ENCODE data around the gene PRUNE2. TPM values are rescaled to one million over a fixed set of nuclear protein-coding genes. Genes with fewer than 3 reads are reported as not detected.

The PRUNE2 gene
- total RNA-seq, 4 donors from 2014 or later, result 4.1 to 13.1 (median 5.4) TPM

GRCh38 chr9:76916231-76916630, 10.3 kb upstream of the PRUNE2 start:
- WGBS, 2 donors, result 60 to 65% methylated on average over 4 of the region's 4 CpGs
- no peak for TF ChIP-seq POLR2A (IDR thresholded peaks at IDR 0.05)
- TF ChIP-seq CTCF (IDR thresholded peaks at IDR 0.05), result no peak
- intact Hi-C loops (cut with DNase I; ENCODE audit: low total_unique reads), result no loop called here
- H3K4me3 ChIP-seq (ENCODE audit: low read depth, poor library complexity, severe bottlenecking), result no peak overlapping the region
- DNase-seq (ENCODE audit: low spot score in 2 of 2), result no peak

- no peak for TF ChIP-seq CTCF (IDR thresholded peaks at IDR 0.05)
- TF ChIP-seq POLR2A (IDR thresholded peaks at IDR 0.05), result no peak
- 79% methylated on average over 2 of the region's 2 CpGs for WGBS, 2 donors
- no peak for DNase-seq (ENCODE audit: low spot score in 2 of 2)
- intact Hi-C loops (cut with DNase I; ENCODE audit: low total_unique reads), result no loop called here
- no peak overlapping the region for H3K4me3 ChIP-seq (ENCODE audit: low read depth, poor library complexity, severe bottlenecking)
Measured at GRCh38 chr9:76913467-76913866, 7.6 kb upstream of the PRUNE2 start.

GRCh38 chr9:76912636-76913275, 6.8 kb upstream of the PRUNE2 start:
- intact Hi-C loops (cut with DNase I; ENCODE audit: low total_unique reads), result no loop called here
- WGBS, 2 donors, result 45 to 46% methylated on average over 6 of the region's 6 CpGs
- DNase-seq (ENCODE audit: low spot score in 2 of 2), result no peak
- TF ChIP-seq POLR2A (IDR thresholded peaks at IDR 0.05) (no peak), CTCF (IDR thresholded peaks at IDR 0.05) (no peak)
- no peak overlapping the region for H3K4me3 ChIP-seq (ENCODE audit: low read depth, poor library complexity, severe bottlenecking)

GRCh38 chr9:76911971-76912370, 6.1 kb upstream of the PRUNE2 start:
- DNase-seq (ENCODE audit: low spot score in 2 of 2), result no peak
- WGBS, 2 donors, result 94 to 97% methylated on average over 1 of the region's 1 CpG
- intact Hi-C loops (cut with DNase I; ENCODE audit: low total_unique reads), result no loop called here
- H3K4me3 ChIP-seq (ENCODE audit: low read depth, poor library complexity, severe bottlenecking), result no peak overlapping the region
- no peak for TF ChIP-seq POLR2A (IDR thresholded peaks at IDR 0.05)
- no peak for TF ChIP-seq CTCF (IDR thresholded peaks at IDR 0.05)

- H3K4me3 ChIP-seq (ENCODE audit: low read depth, poor library complexity, severe bottlenecking), result no peak overlapping the region
- 78 to 79% methylated on average over 3 of the region's 3 CpGs for WGBS, 2 donors
- intact Hi-C loops (cut with DNase I; ENCODE audit: low total_unique reads), result no loop called here
- no peak for TF ChIP-seq POLR2A (IDR thresholded peaks at IDR 0.05)
- TF ChIP-seq CTCF (IDR thresholded peaks at IDR 0.05), result no peak
- no peak for DNase-seq (ENCODE audit: low spot score in 2 of 2)
Measured at GRCh38 chr9:76910861-76911260, 4.9 kb upstream of the PRUNE2 start.

- WGBS, 2 donors, result 6 to 8% methylated on average over 3 to 5 of the region's 5 CpGs
- intact Hi-C loops (cut with DNase I; ENCODE audit: low total_unique reads), result no loop called here
- no peak for TF ChIP-seq CTCF (IDR thresholded peaks at IDR 0.05)
- no peak for TF ChIP-seq POLR2A (IDR thresholded peaks at IDR 0.05)
Measured at GRCh38 chr9:76906647-76906975, 697 bp upstream of the PRUNE2 start.

More at GRCh38 chr9:76906647-76906975, 697 bp upstream of the PRUNE2 start:
- no peak overlapping the region for H3K4me3 ChIP-seq (ENCODE audit: low read depth, poor library complexity, severe bottlenecking)
- DNase-seq (ENCODE audit: low spot score in 2 of 2), result no peak

All from lower leg skin (tissue), 4 donors.